Renal cortex interstitium (tissue), 15 donors: ENCODE data around the gene TELO2. TPM values are rescaled to one million over a fixed set of nuclear protein-coding genes. Genes with fewer than 3 reads are reported as not detected.

Source experiments
- DNase-seq, 11 donors: peaks; one replicate each; pipeline ENCODE4 v3.0.0-alpha.2; 2013; ENCODE audit warnings: low read depth in 9 of 11, low spot score in 4 of 11; ENCODE audit errors: extremely low read depth in 1 of 11
- long read RNA-seq, 16 experiments: transcript quantifications; one replicate each; lab custom pipeline, GENCODE V29; 2026
- polyA plus RNA-seq, 3 donors: library from polyadenylated mRNA; unstranded; fragments of 120-200 nt; gene quantifications; one replicate each; pipeline ENCODE4 v1.2.1, GENCODE V29; 2013; ENCODE audit not compliant: insufficient read length in 3 of 3

TELO2 gene
- polyA plus RNA-seq, result 10 to 100 TPM; 24.1 to 46.2 (median 38.0) TPM
- long read RNA-seq, donor 1, partial matches to known transcripts, result 34 of 37 reads
- long read RNA-seq, donor 1, other reads (novel, unspliced or antisense), result 0 of 37 reads
- long read RNA-seq, donor 2, partial matches to known transcripts, result 28 of 29 reads
- long read RNA-seq, donor 2, other reads (novel, unspliced or antisense), result 0 of 29 reads
- long read RNA-seq, donor 3, partial matches to known transcripts, result 55 of 62 reads
- long read RNA-seq, donor 3, other reads (novel, unspliced or antisense), result 0 of 62 reads
- long read RNA-seq, donor 4, partial matches to known transcripts, result 10 of 13 reads
- long read RNA-seq, donor 4, other reads (novel, unspliced or antisense), result 0 of 13 reads
- long read RNA-seq, donor 5, result 0 reads
- long read RNA-seq, donor 6, partial matches to known transcripts, result 57 of 60 reads
- long read RNA-seq, donor 6, other reads (novel, unspliced or antisense), result 0 of 60 reads
- long read RNA-seq, donor 7, partial matches to known transcripts, result 0 of 1 reads
- long read RNA-seq, donor 7, other reads (novel, unspliced or antisense), result 0 of 1 reads
- long read RNA-seq, donor 8, result 0 reads
- long read RNA-seq, donor 9, partial matches to known transcripts, result 6 of 11 reads
- long read RNA-seq, donor 9, other reads (novel, unspliced or antisense), result 0 of 11 reads
- long read RNA-seq, donor 10, partial matches to known transcripts, result 57 of 59 reads
- long read RNA-seq, donor 10, other reads (novel, unspliced or antisense), result 0 of 59 reads
- long read RNA-seq, donor 11, partial matches to known transcripts, result 19 of 24 reads
- long read RNA-seq, donor 11, other reads (novel, unspliced or antisense), result 0 of 24 reads
- long read RNA-seq, donor 12, partial matches to known transcripts, result 0 of 1 reads
- long read RNA-seq, donor 12, other reads (novel, unspliced or antisense), result 0 of 1 reads
- long read RNA-seq, donor 13, result 0 reads
- long read RNA-seq, donor 14, result 0 reads
- long read RNA-seq, donor 15, partial matches to known transcripts, result 25 of 25 reads
- long read RNA-seq, donor 15, other reads (novel, unspliced or antisense), result 0 of 25 reads
- long read RNA-seq, donor 16, transcript TELO2-207 (4 exons, 1,327 nt), result major isoform, 12 of 86 reads
- long read RNA-seq, donor 16, partial matches to known transcripts, result 56 of 86 reads
- long read RNA-seq, donor 16, other reads (novel, unspliced or antisense), result 16 of 86 reads

- DNase-seq, result peak; percentile 46 to 79 (median 68)
Measured at GRCh38 chr16:1492923-1493745, at the start of gene TELO2. TELO2 (plus strand) TSS chr16:1493360; CDS start chr16:1494282, 922 bp downstream.

GRCh38 chr16:1443403-1443973 lies 49.7 kb upstream of the TELO2 start:
- no peak for DNase-seq

DNA sequence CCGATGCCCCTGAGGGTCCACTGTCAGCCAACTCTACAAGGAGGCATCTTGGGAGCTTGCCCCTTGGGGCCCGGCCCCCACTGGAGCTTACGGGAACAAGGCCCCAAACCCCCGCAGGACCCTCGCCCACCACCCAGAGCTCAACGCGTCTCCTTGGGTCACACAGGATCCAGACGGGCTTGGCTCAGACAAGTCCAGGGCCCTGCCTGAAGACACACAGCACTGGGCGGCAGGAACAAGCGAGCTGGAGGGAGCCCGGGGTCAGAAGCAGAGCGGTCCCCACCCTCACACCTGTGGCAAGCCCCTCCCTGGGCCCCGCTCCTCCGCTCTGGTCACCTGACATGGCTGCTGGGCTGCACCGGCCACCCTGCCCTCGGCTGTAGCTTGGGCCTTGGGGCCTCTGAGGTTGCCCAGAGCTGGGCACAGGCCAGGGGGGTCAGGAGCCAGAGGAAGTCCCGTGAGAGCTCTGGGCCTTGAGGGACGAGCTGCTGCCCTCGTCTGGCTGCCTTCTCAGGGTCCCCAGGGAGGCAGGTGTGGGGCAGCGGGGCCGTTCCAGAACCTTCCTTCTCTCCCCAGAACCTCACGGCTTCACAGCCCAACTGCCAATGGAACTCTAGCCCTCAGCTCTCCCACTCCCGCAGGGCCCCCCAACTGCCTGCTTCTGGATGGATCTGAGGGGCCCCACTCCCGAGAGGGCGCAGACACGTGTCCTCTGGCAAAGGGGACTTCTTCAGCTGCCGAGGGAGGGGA lies 49.0 kb upstream of the TELO2 start, which contains the start of gene CCDC154:
Gene CCDC154 (minus strand): TSS at position 577 of the 750 bp plus-strand sequence. CDS start 234 bp downstream, at position 343.
- no peak for DNase-seq

DNA sequence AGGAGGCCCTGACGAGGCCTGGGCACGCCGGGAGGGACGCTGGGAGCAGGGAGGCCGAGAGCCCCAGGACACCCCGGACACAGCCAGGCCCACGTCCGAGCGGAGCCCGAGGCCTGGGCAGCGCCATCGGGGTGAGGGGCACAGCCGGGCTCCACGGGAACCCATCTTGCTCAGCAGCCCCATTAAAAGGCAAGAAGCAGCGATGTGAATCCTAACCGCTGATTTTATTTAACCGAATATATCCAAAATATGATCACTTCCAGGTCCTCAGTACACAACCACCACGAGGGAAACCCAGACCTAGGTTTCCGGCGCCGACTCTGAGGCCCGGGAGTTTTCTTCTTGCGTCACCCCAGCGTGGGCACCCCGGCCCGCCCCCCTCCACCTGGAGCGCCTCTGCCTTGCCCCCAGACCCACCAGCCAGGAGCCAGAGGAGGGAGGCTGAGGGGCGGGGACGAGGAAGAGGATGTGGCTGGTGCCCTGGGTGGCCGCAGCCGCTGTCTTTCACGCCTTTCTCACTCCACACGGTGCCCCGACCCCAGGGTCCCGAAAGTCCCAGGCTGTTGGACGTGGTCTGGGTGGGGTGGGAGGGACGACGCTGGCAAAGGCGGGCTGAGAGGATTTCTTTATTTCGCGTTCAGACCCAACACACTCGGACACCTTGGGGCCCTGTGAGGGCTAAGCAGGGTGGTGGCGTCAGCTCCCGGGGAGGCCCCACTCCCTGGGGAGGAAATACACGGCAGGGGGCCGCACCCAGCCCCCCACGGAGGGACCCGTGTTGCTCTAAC lies 48.2 kb upstream of the TELO2 start:
- no peak for DNase-seq

DNA sequence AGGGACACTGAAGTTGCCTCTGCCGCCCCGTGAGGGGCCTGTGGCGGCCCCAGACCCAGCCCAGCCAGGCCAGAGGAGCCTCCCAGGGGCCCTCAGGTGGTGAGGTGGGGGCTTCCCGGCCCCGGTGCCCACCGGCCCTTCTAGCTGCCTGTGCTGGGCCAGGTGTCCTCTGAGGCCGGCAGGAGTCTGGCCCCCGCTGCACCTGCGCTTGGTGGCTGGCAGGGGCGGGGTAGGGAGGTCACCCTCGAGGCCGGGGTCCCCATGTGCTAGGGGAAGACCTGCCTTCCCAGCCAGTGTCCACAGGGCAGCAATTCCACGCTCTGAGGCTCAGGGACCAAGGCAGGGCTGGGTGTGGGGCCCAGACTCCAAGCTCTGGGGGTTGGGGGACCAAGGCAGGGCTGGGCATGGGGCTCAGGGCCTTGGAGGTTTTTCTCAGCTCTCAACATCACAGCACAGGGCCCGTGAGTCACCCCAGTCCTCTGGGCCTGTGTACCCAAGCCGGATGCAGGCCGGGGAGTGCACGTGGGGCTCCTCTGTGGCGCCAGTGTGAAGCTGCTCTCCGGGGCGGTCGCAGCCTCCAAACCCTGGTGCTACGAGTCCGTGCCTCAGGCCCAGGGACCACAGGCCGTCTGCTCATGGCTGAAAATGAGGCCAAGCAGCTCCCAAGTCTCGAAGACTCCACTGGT lies 47.5 kb upstream of the TELO2 start:
- no peak for DNase-seq

DNA sequence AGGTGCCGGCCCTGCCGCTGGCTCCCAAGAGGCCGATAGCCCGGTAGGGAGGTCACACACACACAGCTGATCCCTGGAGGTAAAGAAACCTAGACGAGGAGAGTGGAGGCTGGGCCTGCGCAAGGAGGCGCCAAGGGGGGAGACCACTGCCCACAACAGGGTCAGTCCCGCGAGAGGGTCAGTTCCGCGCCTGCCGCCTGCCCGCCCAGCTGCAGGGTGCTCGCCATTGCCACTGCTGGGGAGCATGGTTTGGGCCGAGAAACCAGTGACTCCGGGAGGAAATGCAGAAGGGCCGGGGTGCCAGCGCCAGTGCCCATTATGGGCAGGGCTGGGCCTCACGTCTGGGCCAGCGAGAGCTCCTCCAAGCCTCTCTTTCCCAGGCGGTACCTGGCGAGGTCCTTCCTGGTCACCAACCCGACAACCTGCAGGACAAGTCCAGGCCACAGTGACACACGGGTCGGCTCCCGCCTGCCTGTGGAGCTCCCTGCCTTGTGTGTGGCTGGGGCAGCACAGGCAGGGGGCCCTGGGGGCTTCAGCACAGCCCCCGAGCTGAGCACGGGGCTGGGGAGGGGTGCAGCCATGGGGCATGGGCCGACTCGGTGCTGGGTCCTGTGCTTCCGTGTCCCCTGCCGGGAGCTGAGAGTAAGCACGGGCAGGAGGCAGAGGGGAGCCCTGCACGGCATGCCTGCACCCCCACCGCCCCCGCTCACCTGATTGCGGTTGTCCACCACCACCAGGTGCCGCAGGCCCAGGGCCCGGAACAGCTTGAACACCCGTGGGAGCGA lies 46.7 kb upstream of the TELO2 start:
- DNase-seq, result no peak

- DNase-seq, result no peak
Measured at GRCh38 chr16:1447965-1448364, 45.2 kb upstream of the TELO2 start.

DNA sequence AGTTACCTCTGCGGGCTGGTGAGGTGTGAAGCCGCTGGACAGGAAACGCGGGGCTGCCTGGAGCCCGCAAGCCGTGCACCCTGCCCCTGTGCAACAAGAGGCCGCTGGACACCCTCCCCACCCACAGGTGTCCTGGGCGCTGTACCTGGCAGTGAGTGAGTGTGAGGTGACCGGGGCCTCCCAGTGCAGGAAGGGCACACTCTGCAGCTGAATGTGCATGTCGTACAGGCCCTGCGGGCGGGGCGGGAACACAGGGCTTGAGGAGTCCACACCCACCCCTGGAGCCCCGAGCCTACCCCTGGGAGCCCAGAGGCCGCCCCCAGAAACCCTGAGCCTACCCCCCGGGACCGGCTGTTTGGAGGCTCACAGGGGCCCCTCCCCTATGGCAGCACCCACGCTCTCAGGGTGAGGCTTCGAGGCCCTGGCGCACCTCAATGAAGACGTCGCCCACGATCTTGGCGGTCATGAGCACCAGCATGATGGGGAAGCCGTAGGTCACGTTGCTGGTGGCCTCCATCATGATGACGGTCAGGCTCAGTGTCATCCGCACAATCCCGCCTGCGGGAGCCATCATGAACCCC lies 44.5 kb upstream of the TELO2 start:
- no peak for DNase-seq

DNA sequence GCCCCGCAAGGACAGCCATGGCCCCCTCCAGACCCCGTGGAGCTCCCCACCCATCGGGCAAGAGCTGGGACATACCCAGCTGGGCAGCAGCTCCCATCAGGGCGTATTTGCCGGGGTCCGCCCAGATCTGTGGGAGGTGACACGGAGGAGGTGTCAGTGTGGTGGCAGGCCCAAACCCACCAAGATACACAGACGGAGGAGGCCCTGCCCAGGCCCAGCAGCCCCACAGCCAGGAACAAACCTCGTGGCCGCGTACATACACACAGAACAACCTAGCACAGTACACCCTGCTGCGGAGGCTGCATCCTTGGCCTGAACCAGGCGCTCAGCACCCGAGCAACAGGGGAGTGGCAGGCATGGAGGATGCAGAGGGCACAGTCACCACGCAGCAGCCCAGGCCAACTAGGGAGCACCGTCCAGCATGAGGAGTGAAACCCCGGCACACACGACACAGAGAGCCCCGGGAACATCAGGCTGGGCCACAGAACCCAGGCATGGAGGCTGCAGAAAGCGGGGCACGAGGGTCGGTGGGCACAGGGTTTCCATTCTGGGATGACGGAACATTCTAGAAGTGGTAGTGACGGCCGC lies 43.9 kb upstream of the TELO2 start:
- no peak for DNase-seq

GRCh38 chr16:1450218-1450617 lies 42.9 kb upstream of the TELO2 start:
- no peak for DNase-seq

DNA sequence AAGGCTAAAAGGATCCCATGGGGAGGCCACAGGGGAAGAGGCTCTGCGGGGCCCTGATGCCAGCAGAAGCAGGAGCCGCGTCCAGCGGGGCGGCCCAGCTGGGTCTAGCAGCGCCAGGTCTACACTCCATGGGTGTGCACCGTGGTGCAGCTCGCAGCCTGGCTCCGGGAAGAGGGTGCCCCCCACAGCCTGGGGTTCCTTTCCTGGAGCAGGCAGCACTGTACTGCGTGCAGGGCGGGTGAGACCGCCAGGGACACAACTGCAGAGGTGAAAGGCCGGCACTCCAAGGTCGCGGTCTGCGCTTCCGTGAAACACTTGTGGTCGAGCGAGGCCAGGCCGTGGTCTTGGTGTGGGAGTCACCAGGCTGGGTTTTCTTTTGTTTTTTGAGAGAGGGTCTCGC lies 42.3 kb upstream of the TELO2 start:
- DNase-seq, result no peak

GRCh38 chr16:1451702-1452392 lies 41.3 kb upstream of the TELO2 start:
- DNase-seq, result no peak

GRCh38 chr16:1452530-1452929 lies 40.6 kb upstream of the TELO2 start:
- no peak for DNase-seq

DNA sequence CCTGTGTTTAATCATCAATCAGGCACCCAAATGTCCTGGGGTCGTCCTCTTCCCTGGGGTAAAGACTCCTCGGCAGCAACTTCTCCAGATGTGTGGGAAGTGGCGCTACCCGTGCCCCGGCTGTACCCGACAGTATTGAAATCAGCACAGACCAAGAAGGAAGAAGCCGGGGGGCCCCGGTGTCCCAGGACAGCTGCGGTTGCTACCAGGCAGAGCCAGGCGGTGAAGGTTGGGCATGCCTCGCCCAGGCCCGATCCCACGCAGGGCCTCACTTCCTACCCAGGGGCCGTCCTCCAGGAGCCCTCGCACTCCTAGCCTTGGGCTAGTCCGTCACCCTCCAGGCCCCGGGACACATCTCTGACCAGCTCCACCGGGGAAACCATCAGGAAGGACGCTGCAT lies 39.8 kb upstream of the TELO2 start:
- no peak for DNase-seq
